GM18502 (cell line): Measurements from ENCODE around the gene THBS2.

ENCODE experiments used
- ATAC-seq: cut with Tn5 transposase; IDR thresholded peaks from one replicate; pipeline ENCODE4 v1.9.1; 2021; ENCODE audit warnings: mild to moderate bottlenecking; ENCODE audit not compliant: unreplicated experiment, poor library complexity

The THBS2 gene

DNA sequence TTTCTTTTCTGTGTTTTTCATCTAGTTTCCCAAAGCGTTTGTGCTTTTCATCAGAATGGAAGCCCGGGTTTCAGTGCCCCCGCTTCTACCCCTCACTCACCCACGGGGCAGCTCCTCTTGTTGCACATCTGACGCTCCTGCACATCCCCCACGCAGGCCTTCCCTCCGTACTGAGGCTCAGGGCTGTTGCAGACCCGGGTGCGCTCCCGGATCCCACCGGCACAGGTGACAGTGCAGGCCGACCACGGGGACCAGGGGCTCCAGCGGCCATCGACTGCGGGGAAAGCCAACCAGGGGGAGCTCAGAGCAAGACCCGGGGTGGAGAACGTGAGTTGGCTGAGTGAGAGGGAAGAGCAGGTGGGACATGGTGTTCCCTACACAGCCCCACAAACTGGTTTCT, 19.0 kb downstream of the THBS2 start:
- no peak for ATAC-seq

DNA sequence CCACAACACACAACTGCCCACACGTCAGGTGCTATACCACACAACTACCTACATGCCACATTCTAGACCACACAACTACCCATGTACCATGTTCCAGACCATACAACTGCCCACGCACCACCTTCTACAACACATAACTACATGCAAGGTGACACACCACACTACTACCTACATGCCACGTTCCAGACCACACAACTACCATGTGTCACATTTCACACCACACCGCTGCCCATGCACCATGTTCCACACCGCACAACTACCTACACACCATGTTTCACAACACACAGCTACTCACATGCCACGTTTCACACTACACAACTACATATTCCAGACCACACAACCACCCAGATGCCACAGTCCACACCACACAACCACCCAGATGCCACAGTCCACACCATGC, 19.8 kb downstream of the THBS2 start:
- no peak for ATAC-seq

DNA sequence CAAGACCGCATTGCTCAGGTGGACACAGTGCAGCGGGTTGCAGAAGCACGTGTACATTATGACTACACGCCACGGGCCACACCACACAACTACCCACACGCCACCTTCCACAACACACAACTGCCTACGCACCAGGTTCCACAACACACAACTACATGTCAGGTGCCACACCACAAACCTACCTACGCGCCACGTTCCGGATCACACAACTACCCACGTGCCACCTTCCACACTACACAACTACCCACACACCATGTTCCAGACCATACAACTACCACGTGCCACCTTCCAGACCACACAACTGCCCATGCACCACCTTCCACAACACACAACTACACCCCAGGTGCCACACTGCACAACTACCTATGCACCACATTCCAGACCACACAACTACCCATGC, 20.5 kb downstream of the THBS2 start:
- ATAC-seq = no peak

DNA sequence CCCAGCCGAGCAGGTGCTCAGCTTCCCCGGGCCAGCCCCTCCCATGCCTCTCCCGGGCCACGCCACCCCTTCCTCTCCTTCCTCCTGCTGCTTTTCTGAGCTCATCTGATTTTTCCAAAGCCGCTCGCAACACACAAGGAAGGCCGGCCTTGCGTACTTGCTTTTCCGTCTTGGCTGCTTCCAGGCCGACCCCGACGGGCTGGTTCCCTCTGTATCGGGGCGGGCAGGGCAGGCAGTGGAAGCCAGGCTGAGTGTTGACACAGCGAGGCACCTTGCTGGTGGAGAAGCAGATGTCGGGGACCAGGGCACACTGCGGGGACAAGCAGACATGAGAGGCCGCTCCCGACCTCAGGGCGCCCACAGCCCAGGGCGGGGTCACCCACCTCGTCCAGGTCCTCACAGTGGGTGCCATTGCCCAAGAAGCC, 21.1 kb downstream of the THBS2 start:
- ATAC-seq = no peak

DNA sequence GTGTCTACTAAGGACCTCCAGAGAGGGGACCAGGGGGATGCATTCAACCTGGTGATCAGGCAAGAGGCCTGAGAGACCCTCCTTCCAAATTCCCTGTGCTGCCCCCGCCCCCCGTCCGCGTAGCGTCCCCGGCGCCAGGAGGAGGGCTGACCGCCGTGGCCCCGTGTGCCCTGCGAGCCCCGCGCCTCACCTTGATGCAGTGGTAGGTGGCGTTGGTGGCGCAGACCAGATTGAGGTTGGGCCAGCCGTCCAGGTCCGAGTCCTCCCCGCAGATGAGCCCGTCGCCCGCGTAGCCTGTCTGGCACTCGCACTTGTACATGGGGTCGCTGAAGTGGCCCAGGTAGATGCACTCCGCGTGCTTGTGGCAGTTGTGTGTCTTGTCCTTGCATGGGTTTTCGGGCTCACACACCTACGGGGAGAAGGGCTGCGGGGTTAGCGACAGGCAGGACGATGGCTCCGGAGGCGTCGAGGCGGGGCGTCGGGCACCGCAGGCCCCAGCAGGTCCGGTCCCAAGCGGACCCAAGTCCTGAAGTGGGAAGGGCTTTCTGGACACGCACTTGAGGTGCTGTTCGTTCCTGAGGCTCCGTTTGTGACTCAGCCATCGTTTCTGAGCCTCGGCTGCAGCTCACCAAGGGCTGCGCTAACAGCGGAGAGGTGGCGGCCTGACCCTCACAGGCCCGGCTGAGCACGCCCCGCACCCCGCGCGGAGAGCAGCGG, 21.7 kb downstream of the THBS2 start:
- no peak for ATAC-seq

DNA sequence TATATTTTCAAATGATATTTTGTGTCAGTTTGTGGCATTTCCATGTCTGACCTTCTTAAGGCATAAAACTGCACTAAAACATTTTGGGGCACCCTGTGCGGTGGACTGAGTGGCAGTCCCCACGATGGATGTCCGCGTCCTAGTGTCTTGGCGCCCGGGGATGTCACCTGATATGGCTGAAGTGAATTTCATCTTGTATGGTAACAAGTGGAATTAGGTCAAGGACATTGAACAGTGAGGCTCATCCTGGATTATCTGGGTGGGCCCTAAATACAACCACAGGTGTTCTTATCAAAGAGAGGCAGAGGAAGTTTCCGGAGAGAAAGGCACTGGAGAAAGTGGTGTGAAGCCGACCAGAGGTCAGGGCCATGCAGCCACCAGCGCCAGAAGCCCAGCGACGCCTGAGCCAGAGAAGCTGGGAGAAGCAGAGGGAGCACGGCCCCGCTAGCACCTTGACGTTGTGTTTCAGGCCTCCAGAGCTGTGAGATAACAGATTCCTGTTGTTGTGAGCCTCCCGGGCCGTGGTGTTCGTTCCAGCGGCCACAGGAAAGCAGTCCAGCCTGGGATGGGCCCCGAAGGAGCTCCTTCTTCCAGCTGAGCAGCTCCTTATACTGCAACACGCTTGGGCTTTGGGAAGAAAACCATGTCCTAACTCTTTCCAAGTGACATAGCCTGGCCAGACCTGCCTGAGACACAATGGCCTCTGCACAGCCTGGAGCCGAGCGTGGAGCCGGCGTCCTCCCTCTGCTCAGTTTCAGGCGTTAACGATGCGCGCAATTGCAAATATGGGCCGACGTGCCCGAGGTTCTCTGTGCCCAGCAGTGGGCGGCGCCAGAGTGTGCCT, 22.5 kb downstream of the THBS2 start:
- no peak for ATAC-seq

DNA sequence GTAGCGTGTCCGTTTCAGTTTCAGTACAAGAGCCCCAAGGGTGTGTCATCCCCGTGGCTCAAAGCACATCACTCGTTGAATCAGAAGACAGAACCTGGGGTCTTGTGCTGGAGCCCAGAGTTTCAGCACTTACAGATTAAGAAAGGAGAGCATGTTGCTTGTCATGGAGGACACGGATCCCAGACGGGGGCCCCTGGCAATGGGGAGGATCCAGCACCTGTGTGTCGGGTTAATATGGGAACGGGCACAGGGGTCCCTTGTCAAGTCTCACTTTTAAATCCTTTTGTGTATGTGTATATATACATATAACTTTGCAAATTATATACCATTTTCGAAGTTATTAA, 23.4 kb downstream of the THBS2 start:
- no peak for ATAC-seq

DNA sequence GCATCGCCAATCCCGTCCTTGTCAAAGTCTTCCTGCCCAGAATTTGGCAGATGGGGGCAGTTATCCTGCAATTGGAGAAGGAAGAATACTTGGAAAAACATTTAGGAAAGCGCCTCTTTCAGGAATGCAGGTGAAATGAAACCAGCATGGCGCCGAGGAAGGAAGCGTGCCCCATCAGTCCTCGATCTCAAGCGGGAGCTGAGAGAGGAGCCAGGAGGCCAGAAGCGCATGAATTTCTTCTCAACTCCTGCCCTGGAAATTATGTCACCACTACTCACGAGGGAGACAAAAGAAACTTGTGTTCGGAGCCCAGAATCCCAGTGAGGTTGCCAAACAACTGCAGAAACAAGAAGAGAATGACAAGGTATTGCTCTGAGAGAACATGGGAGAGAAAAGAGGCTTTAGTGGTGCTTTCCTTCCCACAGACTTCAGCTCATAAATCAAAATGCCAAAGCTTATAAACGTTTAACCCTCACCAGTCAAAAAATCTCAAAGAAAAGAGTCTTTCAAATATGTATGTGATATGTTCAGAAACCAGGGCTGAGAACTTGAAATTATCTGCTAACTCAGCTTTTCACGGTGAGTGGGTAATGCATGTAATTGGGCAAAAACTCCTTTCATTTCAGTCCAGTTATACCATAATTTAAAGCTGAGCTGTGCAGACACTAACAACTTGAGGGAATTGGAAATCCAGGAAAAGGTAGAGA, 23.9 kb downstream of the THBS2 start:
- no peak for ATAC-seq

DNA sequence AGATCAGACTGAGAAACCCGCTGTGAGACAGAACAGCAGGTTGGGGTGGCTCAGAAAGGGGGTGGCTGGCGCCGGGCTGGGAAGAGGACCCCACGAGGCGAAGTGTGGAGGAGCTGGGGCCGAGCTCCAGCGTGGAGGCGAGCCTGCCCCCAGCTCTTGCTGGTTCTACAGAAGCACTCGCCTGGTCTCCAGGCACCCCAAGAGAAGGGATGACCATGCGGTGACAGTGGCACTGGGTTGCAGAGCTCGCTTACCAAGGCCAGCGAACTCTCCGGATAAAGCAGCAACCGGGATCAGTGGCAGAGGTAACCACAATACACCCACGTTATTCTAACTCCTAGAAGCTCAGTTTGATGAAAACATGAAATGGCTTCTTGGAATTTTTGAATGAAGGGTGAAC, 26.5 kb downstream of the THBS2 start:
- no peak for ATAC-seq

DNA sequence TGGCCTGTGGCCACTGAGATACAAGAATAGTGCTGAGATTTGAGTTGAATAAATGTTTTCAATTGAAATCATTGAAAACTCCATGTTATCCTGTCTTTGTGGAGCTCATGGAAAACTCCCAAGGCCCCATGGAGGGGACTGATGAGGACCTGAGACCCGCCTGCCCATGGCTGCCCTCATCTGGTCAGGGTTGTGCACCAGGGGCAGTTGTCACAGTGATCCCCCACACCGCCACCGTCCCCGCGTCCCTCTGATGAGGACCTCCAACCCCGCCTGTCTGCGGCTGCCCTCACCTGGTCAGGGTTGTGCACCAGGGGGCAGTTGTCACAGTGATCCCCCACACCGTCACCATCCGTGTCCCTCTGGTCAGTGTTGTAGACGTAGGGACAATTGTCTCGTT, 27.8 kb downstream of the THBS2 start:
- no peak for ATAC-seq

DNA sequence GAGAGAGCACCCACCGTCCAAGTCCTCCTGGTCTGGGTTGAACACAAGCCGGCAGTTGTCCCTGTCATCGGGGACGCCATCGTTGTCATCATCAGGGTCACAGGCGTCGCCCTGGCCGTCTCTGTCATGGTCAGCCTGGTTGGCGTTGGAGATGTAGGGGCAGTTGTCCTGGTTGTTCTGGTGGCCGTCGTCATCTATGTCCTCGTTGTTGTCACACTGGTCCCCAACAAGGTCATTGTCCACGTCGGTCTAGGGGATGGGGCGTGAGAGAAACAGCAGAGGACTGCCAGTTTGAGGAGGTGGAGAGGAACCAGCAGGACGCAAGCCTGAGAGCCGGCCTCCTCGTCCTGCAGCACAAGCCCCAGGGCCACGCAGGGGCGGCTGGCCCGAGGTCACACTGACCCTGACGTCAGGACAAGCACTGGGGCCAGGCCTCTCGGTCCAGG, 28.5 kb downstream of the THBS2 start:
- no peak for ATAC-seq

DNA sequence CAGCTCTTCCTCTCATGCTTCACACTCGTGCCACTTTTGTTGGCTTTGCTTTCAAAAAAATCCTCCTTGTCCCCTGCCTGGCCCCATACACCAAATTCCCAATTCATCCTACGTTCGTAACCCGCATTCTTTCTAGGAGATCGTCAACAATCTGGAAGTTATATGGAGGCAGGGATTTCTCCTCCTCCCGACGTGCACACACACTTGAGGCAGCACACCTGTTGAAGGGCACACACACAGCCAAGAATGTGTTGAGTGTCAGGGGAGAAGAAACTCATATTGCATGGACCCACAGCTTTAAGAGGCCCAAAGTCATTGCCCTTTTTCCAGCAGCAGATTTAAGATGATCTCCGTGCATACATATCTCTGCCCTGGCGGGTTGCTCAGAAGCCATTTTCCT, 28.9 kb downstream of the THBS2 start:
- no peak for ATAC-seq

DNA sequence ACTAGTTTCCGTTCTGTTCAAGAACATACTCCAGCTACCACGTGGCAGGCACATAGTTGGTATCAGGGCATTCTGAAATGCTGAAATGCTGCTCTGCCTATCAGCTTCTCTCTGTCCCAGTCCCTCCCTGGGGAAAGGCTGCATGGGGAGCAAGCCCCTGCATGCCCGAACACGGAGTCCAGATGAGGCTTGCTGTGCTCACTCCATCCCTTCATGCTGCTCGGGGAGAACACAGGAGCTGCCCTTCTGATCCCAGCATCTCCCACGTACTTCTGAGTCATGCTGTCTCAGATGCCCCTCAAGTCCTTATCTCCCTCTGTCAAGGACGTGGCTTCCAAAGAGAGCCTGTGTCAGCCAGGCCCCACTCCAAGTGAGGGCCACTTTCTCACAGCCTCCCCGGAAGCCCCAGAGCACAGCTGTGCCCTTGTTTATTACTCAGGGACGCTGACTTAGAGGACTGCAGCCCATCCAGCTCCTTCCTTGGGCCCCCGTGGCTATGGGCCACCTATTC, 29.4 kb downstream of the THBS2 start:
- no peak for ATAC-seq

DNA sequence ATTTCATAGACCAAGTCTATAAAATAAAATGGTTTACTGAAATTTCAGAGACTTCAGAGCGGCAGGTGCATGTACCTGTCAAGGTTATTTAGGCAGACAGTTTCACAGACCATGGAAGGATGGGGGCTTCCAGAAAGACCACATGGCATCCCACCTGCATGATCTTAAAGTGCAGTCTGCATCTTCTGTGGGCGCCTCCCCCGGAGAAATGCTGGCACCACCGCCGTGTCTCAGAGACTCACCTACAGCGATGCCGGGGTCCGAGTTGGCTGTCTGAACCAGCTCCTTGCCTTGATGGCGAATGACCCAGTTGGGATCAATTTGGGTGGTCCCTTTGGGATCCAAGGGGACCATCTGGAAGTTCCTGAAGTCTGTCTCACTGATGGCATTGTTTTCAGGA, 30.6 kb downstream of the THBS2 start:
- ATAC-seq = no peak

DNA sequence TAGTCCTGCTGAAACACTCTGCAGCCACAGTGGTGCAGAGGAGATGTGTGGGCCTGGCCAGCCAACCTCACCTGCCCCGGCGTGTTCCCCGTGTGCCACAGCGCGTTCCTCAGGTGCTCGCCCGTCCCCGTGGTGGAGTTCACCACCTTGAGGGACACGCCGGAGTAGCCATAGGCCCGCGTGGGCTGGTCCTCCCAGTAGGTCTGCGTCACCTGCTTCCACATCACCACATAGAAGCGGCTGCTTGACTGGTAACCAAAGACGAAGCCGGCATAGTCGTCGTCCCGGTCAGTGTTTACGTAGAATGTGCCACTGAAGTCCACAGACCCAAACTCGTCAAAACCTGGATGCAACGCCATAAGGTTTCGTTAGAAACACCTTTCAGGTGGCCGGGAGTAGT, 31.5 kb downstream of the THBS2 start:
- ATAC-seq = no peak

DNA sequence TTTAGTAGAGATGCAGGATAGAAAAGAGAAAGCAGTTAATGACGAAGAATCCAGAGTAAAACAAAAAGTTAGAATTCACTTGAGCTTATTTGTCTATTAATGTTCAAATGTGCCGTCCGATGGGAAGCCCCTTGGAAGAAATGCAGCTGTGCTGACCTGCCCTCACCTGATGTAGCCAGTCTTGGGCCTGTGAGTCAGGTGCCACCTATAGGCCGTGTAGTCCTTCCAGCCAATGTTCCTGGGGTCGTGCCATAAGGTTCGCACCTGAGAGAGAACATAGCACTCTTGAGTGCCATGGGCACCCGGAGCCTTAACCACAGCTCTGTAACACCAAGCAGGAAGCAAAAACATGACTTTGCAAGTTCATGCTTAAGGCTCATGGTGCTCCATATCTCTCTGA, 32.4 kb downstream of the THBS2 start:
- ATAC-seq = no peak

DNA sequence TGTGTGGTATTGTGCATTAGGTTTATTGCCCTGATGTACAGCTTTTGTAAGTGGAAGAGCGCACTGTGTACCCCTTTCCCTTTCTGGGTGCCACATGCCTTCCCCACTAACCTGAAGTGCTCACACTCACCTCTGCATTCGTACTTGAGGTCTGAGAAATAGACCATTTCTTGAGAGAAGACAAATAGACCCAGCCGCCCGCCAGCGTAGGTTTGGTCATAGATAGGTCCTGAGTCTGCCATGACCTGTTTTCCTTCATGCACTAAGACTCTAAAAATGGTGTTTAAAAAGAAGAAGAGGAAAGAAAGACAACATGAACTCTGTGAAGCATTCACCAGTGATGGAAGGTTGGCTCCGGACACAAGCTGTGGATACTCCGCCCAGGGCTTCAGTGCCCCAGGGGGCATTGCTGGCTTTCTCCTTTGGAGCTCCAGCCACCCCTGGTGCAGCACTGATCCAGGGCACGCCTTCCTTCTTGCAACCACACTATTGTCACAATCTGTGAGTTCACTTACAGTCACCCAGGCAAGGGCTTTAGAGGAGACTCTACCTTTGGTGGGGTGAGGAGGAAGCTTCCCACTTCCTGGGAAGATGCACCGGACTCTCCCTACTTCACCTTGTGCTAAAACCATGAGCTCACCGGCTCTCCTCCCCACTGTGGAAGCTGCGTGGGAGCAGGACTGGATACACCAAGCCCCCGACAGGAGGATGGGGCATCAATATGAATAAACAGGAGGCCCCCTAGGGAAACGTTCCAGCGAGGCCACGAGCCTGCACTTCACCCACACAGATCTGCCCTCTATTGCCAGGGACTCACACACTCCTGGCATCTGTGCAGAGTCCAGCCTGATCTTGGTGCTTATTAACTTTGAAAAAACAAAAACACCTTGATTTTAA, 33.3 kb downstream of the THBS2 start:
- ATAC-seq = no peak

DNA sequence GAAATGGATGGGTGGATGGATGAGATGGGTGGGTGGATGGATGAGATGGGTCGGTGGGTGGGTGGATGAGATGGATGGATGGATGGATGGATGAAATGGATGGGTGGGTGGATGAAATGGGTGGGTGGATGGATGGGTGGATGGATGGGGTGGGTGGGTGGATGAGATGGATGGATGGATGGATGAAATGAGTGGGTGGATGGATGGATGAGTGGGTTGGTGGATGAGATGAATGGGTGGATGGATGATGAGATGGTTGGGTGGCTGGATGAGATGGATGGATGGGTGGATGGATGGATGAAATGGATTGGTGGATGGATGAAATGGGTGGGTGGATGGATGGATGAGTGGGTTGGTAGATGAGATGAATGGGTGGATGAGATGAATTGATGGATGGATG, 35.7 kb downstream of the THBS2 start:
- no peak for ATAC-seq

DNA sequence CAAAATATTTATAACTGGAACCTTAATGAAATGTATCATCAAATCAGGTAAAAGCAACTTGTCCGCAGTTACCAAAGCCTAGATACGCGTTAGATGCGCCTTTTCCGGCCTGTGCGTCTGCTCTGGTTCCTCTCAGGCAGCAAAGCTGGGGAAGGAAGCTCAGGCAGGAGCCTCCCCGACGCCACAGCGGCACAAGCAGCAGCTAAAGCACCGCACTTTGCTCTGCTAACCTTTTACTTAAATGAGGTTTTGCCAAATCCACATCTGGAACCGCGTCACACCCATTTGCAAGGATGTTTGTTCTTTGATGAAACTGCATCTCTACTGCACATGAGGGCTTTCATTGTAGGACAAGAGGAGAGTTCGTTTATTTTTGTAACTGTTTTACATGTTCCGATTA, 36.8 kb downstream of the THBS2 start:
- ATAC-seq = no peak

DNA sequence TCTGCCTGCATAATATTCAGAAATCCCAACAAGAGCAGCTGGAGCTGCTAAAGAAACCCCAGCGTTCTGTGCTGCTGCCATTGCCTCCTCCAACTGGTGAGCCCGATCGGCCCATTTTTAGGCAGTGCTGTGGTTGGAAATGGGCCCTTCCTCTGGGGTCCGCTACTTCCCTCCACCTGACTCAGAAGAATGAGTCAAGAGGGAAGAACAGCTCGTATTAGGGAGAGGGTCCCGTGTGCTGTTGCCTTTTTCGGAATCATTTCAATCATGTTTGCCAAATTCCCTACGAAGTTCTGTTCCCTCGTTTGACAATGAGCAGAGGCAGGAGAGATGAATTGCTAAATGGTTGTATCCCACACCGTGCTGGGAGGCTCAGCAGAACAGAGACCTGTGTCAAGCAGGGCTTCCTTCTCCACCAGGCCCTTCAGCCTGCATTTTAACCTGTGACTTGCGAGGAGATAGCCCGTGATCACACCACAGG, 38.4 kb downstream of the THBS2 start:
- ATAC-seq = no peak
